Mesendoderm (in vitro differentiated cells): ENCODE data around the gene FLNB.
"Not testable (repeated sequence)": the region's sequence is repeated elsewhere in the genome, so short reads cannot be mapped to it uniquely, and the experiment has no call there.

Experiments used
- DNase-seq: peaks from one replicate; pipeline ENCODE4 v3.0.0; 2013
- H2AK5ac ChIP-seq: 2 replicates; pipeline ENCODE4 v1.6.1; 2013; ENCODE audit warnings: low read length, inconsistent platforms
- H2BK120ac ChIP-seq: 2 replicates; pipeline ENCODE4 v1.6.1; 2013; ENCODE audit warnings: low read depth, mild to moderate bottlenecking, low read length, moderate library complexity, mixed read lengths
- H2BK15ac ChIP-seq: replicated peaks from 2 replicates; pipeline ENCODE4 v1.6.1; 2013; ENCODE audit warnings: low read depth, mild to moderate bottlenecking, moderate library complexity
- H2BK5ac ChIP-seq: 2 replicates; pipeline ENCODE4 v1.6.1; 2013; ENCODE audit warnings: low read length, inconsistent platforms
- H3K18ac ChIP-seq: 2 replicates; pipeline ENCODE4 v1.6.1; 2013; ENCODE audit warnings: mild to moderate bottlenecking, low read length, mixed read lengths
- H3K23ac ChIP-seq: one replicate; pipeline ENCODE4 v1.6.1; 2013; ENCODE audit warnings: low read length
- H3K27ac ChIP-seq: 2 replicates; pipeline ENCODE4 v1.5.1; 2013; ENCODE audit warnings: low read depth, mild to moderate bottlenecking, inconsistent platforms, low read length, moderate library complexity
- H3K27me3 ChIP-seq: 2 replicates; pipeline ENCODE4 v1.6.1; 2013; ENCODE audit warnings: low read length, control low read depth, mild to moderate bottlenecking, inconsistent platforms; ENCODE audit not compliant: insufficient read depth, poor library complexity
- H3K36me3 ChIP-seq: 2 replicates; pipeline ENCODE4 v1.6.1; 2013; ENCODE audit warnings: low read length, inconsistent platforms; ENCODE audit not compliant: control insufficient read depth, insufficient read depth
- H3K4ac ChIP-seq: one replicate; pipeline ENCODE4 v1.6.1; 2013; ENCODE audit warnings: low read depth, mild to moderate bottlenecking, low read length, moderate library complexity
- H3K4me1 ChIP-seq: 2 replicates; pipeline ENCODE4 v1.6.1; 2013; ENCODE audit warnings: low read depth, low read length, inconsistent platforms; ENCODE audit not compliant: control insufficient read depth
- H3K4me2 ChIP-seq: 2 replicates; pipeline ENCODE4 v1.6.1; 2013; ENCODE audit warnings: low read length
- H3K4me3 ChIP-seq: 2 replicates; pipeline ENCODE4 v1.5.1; 2013; ENCODE audit warnings: mild to moderate bottlenecking, low read length
- H3K56ac ChIP-seq: one replicate; pipeline ENCODE4 v1.6.1; 2013; ENCODE audit warnings: low read length
- H3K79me1 ChIP-seq: 2 replicates; pipeline ENCODE4 v1.6.1; 2013; ENCODE audit warnings: low read length, inconsistent platforms
- H3K79me2 ChIP-seq: 2 replicates; pipeline ENCODE4 v1.6.1; 2013; ENCODE audit warnings: mild to moderate bottlenecking, low read length; ENCODE audit not compliant: control insufficient read depth, insufficient read depth
- H3K9ac ChIP-seq: 2 replicates; pipeline ENCODE4 v1.6.1; 2013; ENCODE audit warnings: low read length, inconsistent platforms
- H4K5ac ChIP-seq: one replicate; pipeline ENCODE4 v1.6.1; 2013; ENCODE audit warnings: low read length
- H4K8ac ChIP-seq: one replicate; pipeline ENCODE4 v1.6.1; 2013; ENCODE audit warnings: low read depth, mild to moderate bottlenecking, control low read depth, low read length, moderate library complexity
- WGBS: extraction: QIAGEN DNeasy Blood & Tissue Kit; methylation state at CpG from one replicate; pipeline ENCODE4 v1.1.7; 2013; ENCODE audit warnings: low lambda C conversion rate, missing lambda C conversion rate; ENCODE audit not compliant: insufficient coverage; ENCODE audit errors: extremely low coverage; 5-methylcytosine and 5-hydroxymethylcytosine counted together

The FLNB gene

GRCh38 chr3:58054652-58055051 is 46.4 kb downstream of the FLNB start:
- Histone ChIP-seq H3K36me3 (no peaks in the 10 kb centered on the region), H2AK5ac (no peak overlapping the region), H3K79me1 (peaks cover 23% of the 10 kb centered on the region), H2BK5ac (no peak overlapping the region), H4K5ac (no peak overlapping the region), H3K4me3 (no peak overlapping the region), H3K18ac (no peak overlapping the region), H3K4ac (no peak overlapping the region), H3K9ac (no peak overlapping the region), H3K23ac (no peak overlapping the region), H3K27ac (no peak overlapping the region), H3K4me1 (peaks cover 5% of the 10 kb centered on the region), H3K79me2 (peaks cover 53% of the 10 kb centered on the region), H3K56ac (no peak overlapping the region), H2BK120ac (no peak overlapping the region), H3K27me3 (no peaks in the 10 kb centered on the region), H3K4me2 (no peak overlapping the region), H4K8ac (no peak overlapping the region), H2BK15ac (no peak overlapping the region)
- no peak for DNase-seq

GRCh38 chr3:58055314-58055713 is 47.1 kb downstream of the FLNB start:
- peaks cover 6% of the 10 kb centered on the region for H3K4me1 ChIP-seq
- no peak overlapping the region for H3K56ac ChIP-seq
- H4K8ac ChIP-seq, result no peak overlapping the region
- peaks cover 52% of the 10 kb centered on the region for H3K79me2 ChIP-seq
- H4K5ac ChIP-seq, result no peak overlapping the region
- H3K18ac ChIP-seq, result no peak overlapping the region
- no peak overlapping the region for H3K27ac ChIP-seq
- H3K4me2 ChIP-seq, result no peak overlapping the region
- H2BK15ac ChIP-seq, result no peak overlapping the region
- H2BK120ac ChIP-seq, result no peak overlapping the region
- WGBS, result no CpG with 5 or more reads among the region's 4 CpGs
- no peaks in the 10 kb centered on the region for H3K27me3 ChIP-seq
- H3K79me1 ChIP-seq, result peaks cover 23% of the 10 kb centered on the region
- no peak overlapping the region for H3K9ac ChIP-seq
- H3K23ac ChIP-seq, result no peak overlapping the region
- H2AK5ac ChIP-seq, result no peak overlapping the region
- no peak overlapping the region for H2BK5ac ChIP-seq
- no peak overlapping the region for H3K4ac ChIP-seq
- no peaks in the 10 kb centered on the region for H3K36me3 ChIP-seq
- DNase-seq, result no peak
- no peak overlapping the region for H3K4me3 ChIP-seq

- not testable (repeated sequence) for H3K18ac ChIP-seq, DNase-seq, H3K27me3 ChIP-seq, H4K8ac ChIP-seq, H2AK5ac ChIP-seq, H3K56ac ChIP-seq, H3K9ac ChIP-seq, H3K4me2 ChIP-seq, H2BK5ac ChIP-seq, H3K27ac ChIP-seq, H3K4me1 ChIP-seq, H2BK120ac ChIP-seq, H4K5ac ChIP-seq, H3K4me3 ChIP-seq, H3K23ac ChIP-seq, H3K36me3 ChIP-seq, H2BK15ac ChIP-seq, H3K4ac ChIP-seq
- Histone ChIP-seq H3K79me2 (peaks cover 46% of the 10 kb centered on the region), H3K79me1 (peaks cover 18% of the 10 kb centered on the region)
- WGBS, result no CpG with 5 or more reads among the region's 5 CpGs
These were observed 47.7 kb downstream of the FLNB start for GRCh38 chr3:58055891-58056290.

GRCh38 chr3:58058361-58059263 is 50.4 kb downstream of the FLNB start:
- Histone ChIP-seq H3K79me2 (peaks cover 30% of the 10 kb centered on the region), H3K27me3 (no peaks in the 10 kb centered on the region), H3K18ac (no peak overlapping the region), H3K4me3 (no peak overlapping the region), H3K9ac (no peak overlapping the region), H3K4me1 (peaks cover 4% of the 10 kb centered on the region), H3K56ac (no peak overlapping the region), H4K5ac (no peak overlapping the region), H3K79me1 (peaks cover 10% of the 10 kb centered on the region), H4K8ac (no peak overlapping the region), H3K27ac (no peak overlapping the region), H2BK5ac (no peak overlapping the region), H2BK120ac (no peak overlapping the region), H3K4me2 (no peak overlapping the region), H3K4ac (no peak overlapping the region), H3K36me3 (no peaks in the 10 kb centered on the region), H2AK5ac (no peak overlapping the region), H2BK15ac (no peak overlapping the region), H3K23ac (no peak overlapping the region)
- WGBS, result no CpG with 5 or more reads among the region's 8 CpGs
- DNase-seq, result no peak

GRCh38 chr3:58059349-58060321 is 51.4 kb downstream of the FLNB start:
- WGBS, result no CpG with 5 or more reads among the region's 15 CpGs
- no peaks in the 10 kb centered on the region for H3K27me3 ChIP-seq
- H2AK5ac ChIP-seq, result no peak overlapping the region
- H3K23ac ChIP-seq, result no peak overlapping the region
- no peaks in the 10 kb centered on the region for H3K36me3 ChIP-seq
- H3K4ac ChIP-seq, result no peak overlapping the region
- no peak overlapping the region for H4K5ac ChIP-seq
- H4K8ac ChIP-seq, result no peak overlapping the region
- peaks cover 4% of the 10 kb centered on the region for H3K4me1 ChIP-seq
- H2BK120ac ChIP-seq, result no peak overlapping the region
- peak overlapping the region; percentile 31 for H3K56ac ChIP-seq
- H3K18ac ChIP-seq, result no peak overlapping the region
- DNase-seq, result peak; percentile 54
- peaks cover 23% of the 10 kb centered on the region for H3K79me2 ChIP-seq
- peaks cover 7% of the 10 kb centered on the region for H3K79me1 ChIP-seq
- H2BK5ac ChIP-seq, result no peak overlapping the region
- H3K4me2 ChIP-seq, result no peak overlapping the region
- H2BK15ac ChIP-seq, result no peak overlapping the region
- H3K9ac ChIP-seq, result no peak overlapping the region
- H3K27ac ChIP-seq, result peak overlapping the region; percentile 19
- H3K4me3 ChIP-seq, result no peak overlapping the region
